WERI-Rb-1 (cell line): ENCODE measurements around the gene CDH6.

Experiments
- DNase-seq: peaks from one replicate; pipeline ENCODE4 v3.0.0-alpha.2; 2020
- H3K27ac ChIP-seq: fragments of 250-450 bp; sonication (Bioruptor Pico); 2 replicates; pipeline ENCODE4 v1.5.1; 2020; ENCODE audit warnings: mild to moderate bottlenecking, moderate library complexity
- H3K27me3 ChIP-seq: fragments of 250-450 bp; sonication (Bioruptor Pico); 2 replicates; pipeline ENCODE4 v1.5.1; 2021; ENCODE audit warnings: mild to moderate bottlenecking, low read depth, moderate library complexity; ENCODE audit not compliant: insufficient read depth, severe bottlenecking
- H3K36me3 ChIP-seq: fragments of 250-450 bp; sonication (Bioruptor Pico); 2 replicates; pipeline ENCODE4 v1.5.1; 2020; ENCODE audit warnings: mild to moderate bottlenecking, moderate library complexity
- H3K4me3 ChIP-seq: 2 replicates; pipeline ENCODE4 v1.5.1; 2011; ENCODE audit warnings: low read depth, mild to moderate bottlenecking, control low read depth, low read length
- H3K9me3 ChIP-seq: fragments of 250-450 bp; sonication (Bioruptor Pico); 2 replicates; pipeline ENCODE4 v1.5.1; 2021; ENCODE audit warnings: mild to moderate bottlenecking, moderate library complexity; ENCODE audit not compliant: severe bottlenecking
- CTCF ChIP-seq: IDR thresholded peaks from 2 replicates; pipeline ENCODE4 v1.5.1; 2011; ENCODE audit warnings: low read depth, mild to moderate bottlenecking, control low read depth, inconsistent platforms, low read length

CDH6 gene

DNA sequence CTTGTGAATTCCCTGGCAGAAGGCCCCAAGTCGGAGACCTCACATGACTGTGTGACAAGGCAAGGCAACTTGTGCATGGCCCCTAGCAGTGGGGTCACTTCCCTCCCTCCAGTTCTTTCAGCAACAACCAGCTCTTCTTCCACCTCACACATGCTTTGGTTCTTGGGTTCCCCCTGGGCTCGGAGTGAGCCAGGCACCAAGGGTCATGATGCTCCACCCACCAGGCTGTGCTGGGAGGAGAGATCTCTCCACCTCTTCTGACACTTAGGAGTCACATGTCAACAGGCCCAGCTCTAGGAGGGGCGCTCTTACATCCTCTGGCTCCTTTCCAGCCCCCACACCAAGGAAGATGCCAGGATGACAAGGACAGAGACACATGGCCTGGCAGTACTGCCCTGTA lies 56.7 kb downstream of the CDH6 start:
- no peaks in the 10 kb centered on the region for H3K9me3 ChIP-seq
- H3K27ac ChIP-seq: no peak overlapping the region
- H3K27me3 ChIP-seq: no peaks in the 10 kb centered on the region
- no peak overlapping the region for H3K4me3 ChIP-seq
- no peaks in the 10 kb centered on the region for H3K36me3 ChIP-seq
- no peak for DNase-seq
- TF ChIP-seq CTCF: no peak

DNA sequence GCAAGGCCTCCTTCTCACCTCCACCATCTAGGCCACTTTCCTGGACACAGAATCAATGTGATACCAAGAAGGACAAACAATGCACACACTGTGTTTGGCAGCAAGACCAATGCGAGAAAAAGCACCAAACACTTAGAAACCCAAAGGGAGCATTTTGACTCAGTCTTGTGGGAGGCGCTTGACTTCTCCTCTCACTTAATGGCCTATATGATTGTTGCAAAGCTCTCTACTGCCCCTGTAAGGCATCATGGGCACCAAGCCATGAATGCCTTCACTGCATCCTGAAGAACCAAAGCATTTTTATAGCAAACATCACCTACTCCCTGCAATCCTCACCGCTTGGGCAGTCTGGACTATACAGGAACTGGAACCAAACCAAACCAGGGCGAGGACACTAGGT lies 57.5 kb downstream of the CDH6 start:
- no peak for DNase-seq
- Histone ChIP-seq H3K36me3 (no peaks in the 10 kb centered on the region), H3K27ac (no peak overlapping the region), H3K4me3 (no peak overlapping the region), H3K27me3 (no peaks in the 10 kb centered on the region), H3K9me3 (no peaks in the 10 kb centered on the region)
- no peak for TF ChIP-seq CTCF

GRCh38 chr5:31255041-31255440 lies 61.6 kb downstream of the CDH6 start:
- no peak for TF ChIP-seq CTCF
- Histone ChIP-seq H3K36me3 (no peaks in the 10 kb centered on the region), H3K27ac (no peak overlapping the region), H3K9me3 (no peaks in the 10 kb centered on the region), H3K4me3 (no peak overlapping the region), H3K27me3 (no peaks in the 10 kb centered on the region)
- no peak for DNase-seq

DNA sequence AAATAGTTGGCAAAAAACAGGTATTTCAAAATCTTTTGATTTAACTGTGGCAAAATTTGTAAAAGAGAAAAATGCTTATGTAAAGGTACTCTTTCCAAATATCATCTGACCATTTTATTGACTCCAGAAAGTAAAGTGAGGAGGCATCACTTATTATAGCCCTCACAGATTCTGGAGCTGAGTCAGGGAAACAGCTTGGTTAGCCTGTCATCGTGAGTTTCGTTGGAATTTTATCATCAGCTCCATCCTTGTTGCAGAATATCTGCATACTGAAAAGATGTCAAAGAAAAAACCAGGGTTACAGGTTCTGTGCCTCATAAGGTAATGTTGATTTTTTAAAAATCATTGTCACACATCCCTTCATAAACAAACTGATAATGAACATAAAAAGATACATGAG lies 74.8 kb downstream of the CDH6 start:
- H3K4me3 ChIP-seq: no peak overlapping the region
- DNase-seq: no peak
- TF ChIP-seq CTCF: no peak
- H3K36me3 ChIP-seq: no peaks in the 10 kb centered on the region
- H3K27me3 ChIP-seq: no peaks in the 10 kb centered on the region
- H3K27ac ChIP-seq: no peak overlapping the region
- no peaks in the 10 kb centered on the region for H3K9me3 ChIP-seq

- no peak for DNase-seq
- Histone ChIP-seq H3K4me3 (no peak overlapping the region), H3K36me3 (no peaks in the 10 kb centered on the region), H3K27me3 (no peaks in the 10 kb centered on the region), H3K9me3 (no peaks in the 10 kb centered on the region), H3K27ac (no peak overlapping the region)
- TF ChIP-seq CTCF: no peak
Observed at GRCh38 chr5:31268686-31269085, 75.2 kb downstream of the CDH6 start.

- H3K4me3 ChIP-seq: no peak overlapping the region
- H3K27ac ChIP-seq: no peak overlapping the region
- TF ChIP-seq CTCF: no peak
- H3K27me3 ChIP-seq: no peaks in the 10 kb centered on the region
- DNase-seq: no peak
- no peaks in the 10 kb centered on the region for H3K9me3 ChIP-seq
- no peaks in the 10 kb centered on the region for H3K36me3 ChIP-seq
Observed at GRCh38 chr5:31269259-31269658, 75.8 kb downstream of the CDH6 start.
